Fibroblast of lung (primary cell): ENCODE measurements around the gene GFY. TPM values are rescaled to one million over a fixed set of nuclear protein-coding genes. Genes with fewer than 3 reads are reported as not detected.

Source experiments
- DNase-seq, 2 donors: peaks; one replicate each; pipeline versions ENCODE4 v3.0.0 to v3.0.0-alpha.2; 2010; ENCODE audit warnings: low read depth in 2 of 2
- H2AFZ ChIP-seq: 2 replicates; pipeline ENCODE4 v1.5.1; 2012; ENCODE audit warnings: low read length, control low read depth, inconsistent platforms
- H3K27ac ChIP-seq: 2 replicates; pipeline ENCODE4 v1.5.1; 2011; ENCODE audit warnings: low read length, control low read depth; ENCODE audit not compliant: insufficient read depth
- H3K27me3 ChIP-seq: 2 replicates; pipeline ENCODE4 v1.5.1; 2011; ENCODE audit warnings: mild to moderate bottlenecking, low read length; ENCODE audit not compliant: control insufficient read depth, insufficient read depth
- H3K36me3 ChIP-seq: 2 replicates; pipeline ENCODE4 v1.5.1; 2011; ENCODE audit warnings: low read length; ENCODE audit not compliant: control insufficient read depth, insufficient read depth
- H3K4me1 ChIP-seq: 2 replicates; pipeline ENCODE4 v1.5.1; 2011; ENCODE audit warnings: low read length; ENCODE audit not compliant: control insufficient read depth, insufficient read depth; ENCODE audit errors: extremely low read depth
- H3K4me2 ChIP-seq: 2 replicates; pipeline ENCODE4 v1.5.1; 2011; ENCODE audit warnings: low read length, control low read depth; ENCODE audit not compliant: insufficient read depth; ENCODE audit errors: extremely low read depth
- H3K4me3 ChIP-seq, 4 experiments: fragments of 200-600 bp in 1 of 4; sonication (generic) in 1 of 4; replicated peaks in 1 of 4; 2 replicates each; pipeline ENCODE4 v1.5.1; 2011 to 2016; ENCODE audit warnings: low read length in 4 of 4, low read depth in 3 of 4, mild to moderate bottlenecking in 3 of 4, control low read depth in 2 of 4, inconsistent platforms in 1 of 4, mixed read lengths in 1 of 4; ENCODE audit not compliant: insufficient read depth in 1 of 4; ENCODE audit errors: control extremely low read depth in 1 of 4
- H3K79me2 ChIP-seq: 2 replicates; pipeline ENCODE4 v1.5.1; 2012; ENCODE audit warnings: mild to moderate bottlenecking, low read length, inconsistent platforms; ENCODE audit not compliant: control insufficient read depth, insufficient read depth
- H3K9ac ChIP-seq: 2 replicates; pipeline ENCODE4 v1.5.1; 2011; ENCODE audit warnings: mild to moderate bottlenecking, low read length, control low read depth; ENCODE audit not compliant: insufficient read depth
- H3K9me3 ChIP-seq: 2 replicates; pipeline ENCODE4 v1.5.1; 2012; ENCODE audit warnings: low read depth, low read length; ENCODE audit not compliant: control insufficient read depth, insufficient read depth
- H4K20me1 ChIP-seq: 2 replicates; pipeline ENCODE4 v1.5.1; 2011; ENCODE audit warnings: low read length; ENCODE audit not compliant: control insufficient read depth, insufficient read depth; ENCODE audit errors: extremely low read depth
- EZH2 ChIP-seq: IDR thresholded peaks from 2 replicates; pipeline ENCODE4 v1.5.1; 2012; ENCODE audit warnings: low read length, control low read depth, mild to moderate bottlenecking; ENCODE audit errors: missing control alignments
- polyA plus RNA-seq, 2 donors: library from polyadenylated mRNA; depleted of rRNA in 1 of 2; stranded (reverse) in 1 of 2; unstranded in 1 of 2; fragments of >200 nt; gene quantifications; 2 replicates each; pipeline ENCODE4 v1.2.1, GENCODE V29; 2011 to 2012; ENCODE audit warnings: missing spikeins in 1 of 2
- total RNA-seq: library from RNA; depleted of rRNA; stranded (reverse); fragments of >200 nt; gene quantifications from 2 replicates; pipeline ENCODE4 v1.2.1, GENCODE V29; 2014
- TF ChIP-seq, protein P1 (sequence below), 2 donors: IDR thresholded peaks in 1 of 2; conservative IDR thresholded peaks in 1 of 2; 1 replicate in 1 of 2; 2 replicates in 1 of 2; pipeline ENCODE4 v1.5.1; 2011 to 2012; ENCODE audit warnings: low read length in 2 of 2, control low read depth in 1 of 2, inconsistent platforms in 1 of 2, low read depth in 1 of 2, mild to moderate bottlenecking in 1 of 2

GFY gene
- total and polyA plus RNA-seq, 2 donors (not counting 1 experiment from before 2014, with no cell fraction given): not detected

DNA sequence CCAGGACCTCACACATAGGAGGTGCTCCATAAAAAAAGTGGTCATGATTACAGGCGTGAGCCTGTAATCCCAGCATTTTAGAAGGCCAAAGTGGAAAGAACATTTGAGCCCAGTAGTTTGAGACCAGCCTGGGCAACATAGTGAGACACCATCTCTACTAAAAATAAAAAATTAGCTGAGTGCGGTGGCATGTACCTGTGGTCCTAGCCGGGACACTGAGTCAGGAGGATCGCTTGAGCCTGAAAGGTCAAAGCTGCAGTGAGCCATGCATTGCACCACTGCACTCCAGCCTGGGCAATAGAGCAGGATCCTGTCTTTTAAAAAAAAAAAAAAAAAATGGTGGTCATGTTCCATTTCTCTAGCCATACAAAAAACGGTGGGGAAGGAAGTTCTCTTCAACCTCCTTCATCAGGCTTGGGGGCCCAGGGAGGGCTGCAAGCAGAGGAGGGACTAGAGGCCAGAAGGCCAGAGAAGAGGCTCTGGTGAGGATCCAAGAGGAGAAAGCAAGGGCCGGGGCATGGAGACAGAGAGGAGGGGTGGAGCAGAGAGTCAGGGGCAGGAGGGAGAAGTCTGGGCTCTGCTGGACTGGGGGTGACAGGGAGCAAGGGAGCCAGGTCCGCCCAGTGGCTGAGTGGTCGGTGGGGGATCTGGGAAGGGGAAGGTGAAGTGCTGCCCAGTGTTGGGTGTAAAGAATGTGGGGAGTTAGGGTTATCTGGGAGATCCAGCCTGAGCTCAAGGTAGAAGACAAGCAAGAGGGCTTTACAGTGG is 28.3 kb upstream of the GFY start:
- H3K4me1 ChIP-seq: no peaks in the 10 kb centered on the region
- TF ChIP-seq, protein P1, sequence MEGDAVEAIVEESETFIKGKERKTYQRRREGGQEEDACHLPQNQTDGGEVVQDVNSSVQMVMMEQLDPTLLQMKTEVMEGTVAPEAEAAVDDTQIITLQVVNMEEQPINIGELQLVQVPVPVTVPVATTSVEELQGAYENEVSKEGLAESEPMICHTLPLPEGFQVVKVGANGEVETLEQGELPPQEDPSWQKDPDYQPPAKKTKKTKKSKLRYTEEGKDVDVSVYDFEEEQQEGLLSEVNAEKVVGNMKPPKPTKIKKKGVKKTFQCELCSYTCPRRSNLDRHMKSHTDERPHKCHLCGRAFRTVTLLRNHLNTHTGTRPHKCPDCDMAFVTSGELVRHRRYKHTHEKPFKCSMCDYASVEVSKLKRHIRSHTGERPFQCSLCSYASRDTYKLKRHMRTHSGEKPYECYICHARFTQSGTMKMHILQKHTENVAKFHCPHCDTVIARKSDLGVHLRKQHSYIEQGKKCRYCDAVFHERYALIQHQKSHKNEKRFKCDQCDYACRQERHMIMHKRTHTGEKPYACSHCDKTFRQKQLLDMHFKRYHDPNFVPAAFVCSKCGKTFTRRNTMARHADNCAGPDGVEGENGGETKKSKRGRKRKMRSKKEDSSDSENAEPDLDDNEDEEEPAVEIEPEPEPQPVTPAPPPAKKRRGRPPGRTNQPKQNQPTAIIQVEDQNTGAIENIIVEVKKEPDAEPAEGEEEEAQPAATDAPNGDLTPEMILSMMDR (conservative IDR thresholded peaks at IDR 0.05 in 1 of 2, IDR thresholded peaks at IDR 0.05 in 1 of 2; ENCODE audit: low read depth in 1 of 2, low read length in 2 of 2): no peak
- TF ChIP-seq EZH2: no peak
- H3K36me3 ChIP-seq: no peaks in the 10 kb centered on the region
- no peak overlapping the region for H3K9ac ChIP-seq
- no peak overlapping the region for H3K4me3 ChIP-seq
- no peak overlapping the region for H3K4me2 ChIP-seq
- no peaks in the 10 kb centered on the region for H3K79me2 ChIP-seq
- no peak overlapping the region for H2AFZ ChIP-seq
- H3K9me3 ChIP-seq: no peaks in the 10 kb centered on the region
- no peak overlapping the region for H3K27ac ChIP-seq
- DNase-seq: no peak
- no peaks in the 10 kb centered on the region for H4K20me1 ChIP-seq
- H3K27me3 ChIP-seq: peaks cover 8% of the 10 kb centered on the region

DNA sequence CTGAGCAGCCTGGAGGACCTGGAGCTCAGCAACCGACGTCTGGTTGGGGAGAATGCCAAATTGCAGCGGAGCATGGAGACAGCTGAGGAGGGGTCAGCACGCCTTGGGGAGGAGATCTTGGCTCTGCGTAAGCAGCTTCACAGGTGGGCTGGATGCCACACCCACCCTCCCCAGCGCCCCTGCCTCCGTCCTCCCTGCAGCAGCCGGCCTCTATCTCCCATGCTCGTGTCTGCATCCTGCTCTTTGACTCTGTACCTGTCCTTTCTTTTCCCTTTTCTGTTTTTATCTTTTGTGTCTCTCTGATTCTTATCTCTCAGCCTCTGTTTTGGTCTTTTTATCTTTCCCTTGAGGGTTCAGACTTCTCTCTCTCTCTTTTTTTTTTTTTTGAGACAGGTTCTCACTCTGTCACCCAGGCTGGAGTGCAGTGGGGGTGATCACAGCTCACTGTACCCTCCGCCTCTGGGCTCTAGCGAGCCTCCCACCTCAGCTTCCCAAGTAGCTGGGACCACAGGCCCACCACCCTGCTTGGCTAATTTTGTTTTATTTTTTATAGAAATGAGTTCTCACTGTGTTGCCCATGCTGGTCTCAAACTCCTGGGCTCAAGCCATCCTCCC is 27.1 kb upstream of the GFY start:
- TF ChIP-seq EZH2: no peak
- TF ChIP-seq, protein P1 (conservative IDR thresholded peaks at IDR 0.05 in 1 of 2, IDR thresholded peaks at IDR 0.05 in 1 of 2; ENCODE audit: low read depth in 1 of 2, low read length in 2 of 2): no peak
- Histone ChIP-seq H4K20me1 (no peaks in the 10 kb centered on the region), H3K27ac (no peak overlapping the region), H2AFZ (no peak overlapping the region), H3K79me2 (no peaks in the 10 kb centered on the region), H3K4me1 (no peaks in the 10 kb centered on the region), H3K27me3 (peaks cover 6% of the 10 kb centered on the region), H3K9ac (no peak overlapping the region), H3K9me3 (no peaks in the 10 kb centered on the region), H3K4me3 (no peak overlapping the region), H3K36me3 (no peaks in the 10 kb centered on the region), H3K4me2 (no peak overlapping the region)
- DNase-seq: no peak

DNA sequence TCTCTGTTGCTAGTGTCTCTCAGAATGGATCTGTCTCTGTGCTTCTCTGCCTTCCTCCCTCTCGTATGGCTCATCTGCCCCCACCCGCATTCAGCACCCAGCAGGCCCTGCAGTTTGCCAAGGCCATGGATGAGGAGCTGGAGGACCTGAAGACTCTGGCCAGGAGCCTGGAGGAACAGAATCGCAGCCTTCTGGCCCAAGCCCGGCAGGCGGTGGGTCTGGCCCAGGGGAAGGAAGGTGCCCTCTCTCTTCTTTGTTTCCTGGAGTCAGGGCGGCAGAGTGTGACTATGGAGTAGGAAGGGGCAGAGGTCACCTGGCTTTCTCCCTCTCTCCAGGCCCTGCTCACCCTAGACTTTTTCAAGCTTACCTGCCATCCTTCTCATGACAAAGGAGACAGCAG is 26.3 kb upstream of the GFY start:
- Histone ChIP-seq H3K9ac (no peak overlapping the region), H3K27me3 (peaks cover 10% of the 10 kb centered on the region), H3K4me1 (no peaks in the 10 kb centered on the region), H3K79me2 (no peaks in the 10 kb centered on the region), H3K4me3 (no peak overlapping the region), H2AFZ (no peak overlapping the region), H3K9me3 (no peaks in the 10 kb centered on the region), H3K4me2 (no peak overlapping the region), H4K20me1 (no peaks in the 10 kb centered on the region), H3K36me3 (no peaks in the 10 kb centered on the region), H3K27ac (no peak overlapping the region)
- no peak for TF ChIP-seq EZH2
- TF ChIP-seq, protein P1 (conservative IDR thresholded peaks at IDR 0.05 in 1 of 2, IDR thresholded peaks at IDR 0.05 in 1 of 2; ENCODE audit: low read depth in 1 of 2, low read length in 2 of 2): no peak
- DNase-seq: no peak
